Upper lobe of left lung (tissue), 4 donors: ENCODE measurements around the gene OGN.

Experiments used
- EP300 ChIP-seq, 4 donors: sonication (generic); formaldehyde crosslinking; IDR thresholded peaks; one replicate each; pipeline ENCODE4 v1.5.1; 2017; ENCODE audit warnings: antibody characterized with exemption in 4 of 4, control low read depth in 2 of 4
- POLR2A ChIP-seq, 4 donors: fragments of 450-650 bp; IDR thresholded peaks; one replicate each; pipeline ENCODE4 v1.5.1; 2016 to 2017; ENCODE audit warnings: antibody characterized with exemption in 4 of 4, mild to moderate bottlenecking in 2 of 4

DNA sequence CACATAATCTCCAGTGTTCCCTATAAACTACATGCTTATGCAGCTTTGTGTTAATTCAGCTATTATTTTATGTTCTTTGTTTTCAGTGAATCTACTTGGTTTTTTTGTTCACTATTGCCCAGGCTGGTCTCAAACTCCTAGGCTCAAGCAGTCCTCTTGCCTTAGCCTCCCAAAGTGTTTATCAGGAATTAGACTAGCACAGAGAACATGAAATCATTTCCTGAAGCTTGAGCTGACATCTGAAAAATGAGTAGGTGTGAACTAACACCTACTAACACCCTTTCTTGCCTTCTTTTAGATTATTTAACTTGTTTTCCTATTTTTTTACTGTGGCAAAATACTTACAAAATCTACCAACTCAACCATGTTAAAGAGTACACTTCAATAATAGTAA, 53.6 kb downstream of the OGN start:
- no peak for TF ChIP-seq EP300 (IDR thresholded peaks at IDR 0.05)
- no peak for TF ChIP-seq POLR2A (IDR thresholded peaks at IDR 0.05)
